Activated CD8-positive, alpha-beta memory T cell treated with anti-CD3 and anti-CD28 coated beads for 4 hours (primary cell): ENCODE data around the gene MYO1A.
"Not testable (repeated sequence)": the region's sequence is repeated elsewhere in the genome, so short reads cannot be mapped to it uniquely, and the experiment has no call there.

Experiments used
- DNase-seq, 2 donors: peaks; one replicate each; pipeline ENCODE4 v3.0.0-alpha.2; 2020; ENCODE audit warnings: low read depth in 2 of 2

Gene MYO1A

GRCh38 chr12:56993346-56993745, 56.6 kb downstream of the MYO1A start:
- DNase-seq: no peak

- DNase-seq: no peak
Measured at GRCh38 chr12:56991319-56992246, 58.3 kb downstream of the MYO1A start.

GRCh38 chr12:56990648-56991318, 59.1 kb downstream of the MYO1A start:
- no peak for DNase-seq

- no peak for DNase-seq
Measured at GRCh38 chr12:56989861-56990610, 59.9 kb downstream of the MYO1A start.

GRCh38 chr12:56988207-56988739, 61.7 kb downstream of the MYO1A start:
- no peak for DNase-seq

- DNase-seq: peak; percentile 39 to 49
Measured at GRCh38 chr12:56987551-56988053, 62.3 kb downstream of the MYO1A start.

GRCh38 chr12:56987011-56987410, 62.9 kb downstream of the MYO1A start:
- no peak for DNase-seq

- DNase-seq: not testable (repeated sequence)
Measured at GRCh38 chr12:56985714-56986113, 64.2 kb downstream of the MYO1A start.

- no peak for DNase-seq
Measured at GRCh38 chr12:56983386-56983785, 66.5 kb downstream of the MYO1A start.

GRCh38 chr12:56982578-56983236, 67.2 kb downstream of the MYO1A start:
- DNase-seq: not testable (repeated sequence)

- no peak for DNase-seq
Measured at GRCh38 chr12:56980941-56981530, 68.9 kb downstream of the MYO1A start.

GRCh38 chr12:56980268-56980667, 69.7 kb downstream of the MYO1A start:
- no peak for DNase-seq

- no peak for DNase-seq
Measured at GRCh38 chr12:56979628-56980027, 70.3 kb downstream of the MYO1A start.
